CD4-positive, alpha-beta memory T cell (primary cell): ENCODE results near the gene GSTK1. TPM values are rescaled to one million over a fixed set of nuclear protein-coding genes. Genes with fewer than 3 reads are reported as not detected.

Experiments
- CTCF ChIA-PET: fragments of 350-600 bp; sonication (Branson Sonifier 250); formaldehyde crosslinking; loops from one replicate; lab custom pipeline; 2021; ENCODE audit warnings: inconsistent platforms; ENCODE audit not compliant: partially characterized antibody; lab: Charles Lee
- POLR2A ChIA-PET: fragments of 350-600 bp; sonication (Branson Sonifier 250); formaldehyde crosslinking; loops from one replicate; lab custom pipeline; 2021; ENCODE audit not compliant: partially characterized antibody; lab: Charles Lee
- DNase-seq, 5 donors: peaks; one replicate each; pipeline versions ENCODE4 v3.0.0 to v3.0.0-alpha.2; 2020 to 2022; ENCODE audit warnings: mixed read lengths in 1 of 5
- H3K27ac ChIP-seq: one replicate; pipeline ENCODE4 v1.7.0; 2013; ENCODE audit warnings: low read depth, low read length
- H3K27me3 ChIP-seq: 2 replicates; pipeline ENCODE4 v1.7.0; 2013; ENCODE audit warnings: mild to moderate bottlenecking, low read length, moderate library complexity; ENCODE audit not compliant: insufficient read depth
- H3K36me3 ChIP-seq: 2 replicates; pipeline ENCODE4 v1.7.0; 2013; ENCODE audit warnings: mild to moderate bottlenecking, low read length, moderate library complexity; ENCODE audit not compliant: insufficient read depth
- H3K4me1 ChIP-seq: 2 replicates; pipeline ENCODE4 v1.7.0; 2013; ENCODE audit warnings: mild to moderate bottlenecking, low read length, moderate library complexity; ENCODE audit not compliant: insufficient read depth
- H3K4me3 ChIP-seq, 2 donors: one replicate each; pipeline ENCODE4 v1.7.0; 2013; ENCODE audit warnings: low read length in 2 of 2, mild to moderate bottlenecking in 1 of 2
- H3K9me3 ChIP-seq, 2 donors: one replicate each; pipeline ENCODE4 v1.7.0; 2013; ENCODE audit warnings: low read length in 2 of 2, control low read depth in 1 of 2; ENCODE audit not compliant: control insufficient read depth in 1 of 2
- H3K27ac Mint-ChIP-seq, 7 donors: one replicate each; pipeline ENCODE4 v1.8.0; 2020 to 2021; ENCODE audit warnings: mixed read lengths in 7 of 7, mild to moderate bottlenecking in 6 of 7, inconsistent platforms in 3 of 7, moderate library complexity in 3 of 7
- H3K27me3 Mint-ChIP-seq, 2 donors: one replicate each; pipeline ENCODE4 v1.8.0; 2020 to 2021; ENCODE audit warnings: mixed read lengths in 2 of 2
- H3K36me3 Mint-ChIP-seq, 2 donors: one replicate each; pipeline ENCODE4 v1.8.0; 2020 to 2021; ENCODE audit warnings: mixed read lengths in 2 of 2, inconsistent platforms in 1 of 2, mild to moderate bottlenecking in 1 of 2
- H3K4me1 Mint-ChIP-seq, 4 donors: one replicate each; pipeline ENCODE4 v1.8.0; 2020 to 2021; ENCODE audit warnings: mixed read lengths in 4 of 4, mild to moderate bottlenecking in 1 of 4
- H3K4me3 Mint-ChIP-seq, 8 donors: one replicate each; pipeline ENCODE4 v1.8.0; 2020 to 2021; ENCODE audit warnings: mixed read lengths in 8 of 8, mild to moderate bottlenecking in 7 of 8, moderate library complexity in 6 of 8, inconsistent platforms in 3 of 8
- H3K9me3 Mint-ChIP-seq, 8 donors: one replicate each; pipeline ENCODE4 v1.8.0; 2020 to 2021; ENCODE audit warnings: mixed read lengths in 8 of 8, mild to moderate bottlenecking in 5 of 8, inconsistent platforms in 3 of 8, moderate library complexity in 1 of 8
- intact Hi-C: fragments of 100-400 bp; cut with micrococcal nuclease; formaldehyde crosslinking; loops from one replicate; pipeline ENCODE4 v1.15.1; 2023
- polyA plus RNA-seq, 2 donors: library from polyadenylated mRNA; unstranded; fragments of 300-500 nt; fragmentation: Illumina TruSeq; gene quantifications; one replicate each; pipeline ENCODE4 v1.2.3, GENCODE V29; 2021
- total RNA-seq, 2 experiments: library from RNA; stranded (reverse); gene quantifications; one replicate each; pipeline ENCODE4 v1.2.3, GENCODE V29; 2021

GSTK1 gene
- total and polyA plus RNA-seq, 4 experiments from 2014 or later: 469 to 748 (median 587) TPM

- Histone ChIP-seq H3K27me3 (no peaks in the 10 kb centered on the region), H3K27ac (no peak overlapping the region), H3K4me3 (no peak overlapping the region), H3K36me3 (peaks cover 70% of the 10 kb centered on the region), H3K9me3 (no peaks in the 10 kb centered on the region), H3K4me1 (peaks cover 9% of the 10 kb centered on the region)
- H3K9me3 Mint-ChIP-seq: no peaks in the 10 kb centered on the region
- intact Hi-C loops: loop anchor here (1.0 to 2.0 kb wide), 3 partner anchors 16 to 111 kb away; partner anchors contain the start of gene CASP2
- CTCF ChIA-PET: interaction anchor here (0.9 to 4.7 kb wide), 18 partner anchors 9 to 111 kb away, joined by 3 to 77 read pairs (median 6); no protein-coding TSS in a partner anchor
- H3K4me1 Mint-ChIP-seq: peaks cover 22 to 44% (median 36%) of the 10 kb centered on the region in 4 donors
- H3K4me3 Mint-ChIP-seq: no peak overlapping the region
- POLR2A ChIA-PET: interaction anchor here (0.7 to 3.2 kb wide), 3 partner anchors 63 to 393 kb away, joined by 3 to 13 read pairs (median 6); no protein-coding TSS in a partner anchor
- peak overlapping the region in 4 of 7 donors; percentile 28 to 84 (median 62) for H3K27ac Mint-ChIP-seq
- H3K27me3 Mint-ChIP-seq: no peaks in the 10 kb centered on the region
- H3K36me3 Mint-ChIP-seq: peaks cover 70 to 83% of the 10 kb centered on the region in 2 donors
- no peak for DNase-seq
Measured at GRCh38 chr7:143304938-143305337, 41.7 kb downstream of the GSTK1 start.

- peak overlapping the region; percentile 28 to 86 (median 59) for H3K27ac Mint-ChIP-seq
- no peaks in the 10 kb centered on the region for H3K9me3 Mint-ChIP-seq
- Histone ChIP-seq H3K4me3 (no peak overlapping the region), H3K27ac (no peak overlapping the region), H3K27me3 (no peaks in the 10 kb centered on the region), H3K9me3 (no peaks in the 10 kb centered on the region), H3K4me1 (peaks cover 13% of the 10 kb centered on the region), H3K36me3 (peaks cover 64% of the 10 kb centered on the region)
- CTCF ChIA-PET: interaction anchor here (0.6 to 4.7 kb wide), 22 partner anchors 9 to 111 kb away, joined by 3 to 77 read pairs (median 6); partner anchors contain the start of genes CASP2 and EPHA1
- H3K27me3 Mint-ChIP-seq: no peaks in the 10 kb centered on the region
- H3K4me3 Mint-ChIP-seq: no peak overlapping the region
- POLR2A ChIA-PET: interaction anchor here (0.7 to 3.2 kb wide), 3 partner anchors 63 to 394 kb away, joined by 3 to 13 read pairs (median 6); no protein-coding TSS in a partner anchor
- intact Hi-C loops: loop anchor here (1.0 to 2.0 kb wide), 3 partner anchors 17 to 111 kb away; partner anchors contain the start of gene CASP2
- H3K4me1 Mint-ChIP-seq: peaks cover 21 to 44% (median 37%) of the 10 kb centered on the region in 4 donors
- peak; percentile 49 to 65 (median 62) for DNase-seq
- peaks cover 64 to 77% of the 10 kb centered on the region in 2 donors for H3K36me3 Mint-ChIP-seq
Measured at GRCh38 chr7:143305423-143306070, 42.3 kb downstream of the GSTK1 start.

- ChIA-PET POLR2A (interaction anchor here (0.8 to 2.6 kb wide), 6 partner anchors 9 to 72 kb away, joined by 3 to 9 read pairs (median 6); partner anchors contain the start of gene CASP2), CTCF (interaction anchor here (0.7 to 6.1 kb wide), 16 partner anchors 9 to 300 kb away, joined by 3 to 60 read pairs (median 4); no protein-coding TSS in a partner anchor)
- Histone ChIP-seq H3K4me1 (peaks cover 21% of the 10 kb centered on the region), H3K27me3 (no peaks in the 10 kb centered on the region), H3K4me3 (no peak overlapping the region), H3K9me3 (no peaks in the 10 kb centered on the region), H3K36me3 (peaks cover 38% of the 10 kb centered on the region), H3K27ac (no peak overlapping the region)
- H3K36me3 Mint-ChIP-seq: peaks cover 47 to 49% of the 10 kb centered on the region in 2 donors
- intact Hi-C loops: no loop called here
- no peaks in the 10 kb centered on the region for H3K9me3 Mint-ChIP-seq
- H3K4me1 Mint-ChIP-seq: peaks cover 26 to 59% (median 45%) of the 10 kb centered on the region in 4 donors
- H3K4me3 Mint-ChIP-seq: no peak overlapping the region
- H3K27ac Mint-ChIP-seq: peak overlapping the region in 5 of 7 donors; percentile 7 to 89 (median 55)
- no peak for DNase-seq
- no peaks in the 10 kb centered on the region for H3K27me3 Mint-ChIP-seq
Measured at GRCh38 chr7:143308632-143309031, 45.4 kb downstream of the GSTK1 start.

- no peaks in the 10 kb centered on the region for H3K9me3 ChIP-seq
- ChIA-PET CTCF (no interaction called here), POLR2A (no interaction called here)
- peaks cover 10 to 32% (median 18%) of the 10 kb centered on the region in 4 donors for H3K4me1 Mint-ChIP-seq
- H3K36me3 ChIP-seq: no peaks in the 10 kb centered on the region
- H3K4me3 Mint-ChIP-seq: no peak overlapping the region
- H3K9me3 Mint-ChIP-seq: no peaks in the 10 kb centered on the region
- no peak for DNase-seq
- H3K27me3 Mint-ChIP-seq: no peaks in the 10 kb centered on the region
- H3K4me1 ChIP-seq: peaks cover 12% of the 10 kb centered on the region
- H3K27ac ChIP-seq: no peak overlapping the region
- H3K27ac Mint-ChIP-seq: peak overlapping the region in 1 of 7 donors; percentile 70
- intact Hi-C loops: no loop called here
- H3K36me3 Mint-ChIP-seq: peaks cover 0 to 4% of the 10 kb centered on the region in 2 donors
- H3K27me3 ChIP-seq: no peaks in the 10 kb centered on the region
- no peak overlapping the region for H3K4me3 ChIP-seq
Measured at GRCh38 chr7:143314127-143314526, 50.9 kb downstream of the GSTK1 start.

- no peaks in the 10 kb centered on the region for H3K9me3 Mint-ChIP-seq
- CTCF ChIA-PET: interaction anchor here (1.2 to 2.3 kb wide), 2 partner anchors 16 to 75 kb away, joined by 3 to 10 read pairs; no protein-coding TSS in a partner anchor
- Histone ChIP-seq H3K4me3 (no peak within 1 kb of the TSS), H3K27me3 (no peaks in the 10 kb centered on the region), H3K27ac (no peak within 1 kb of the TSS), H3K36me3 (no peaks in the 10 kb centered on the region), H3K9me3 (no peaks in the 10 kb centered on the region), H3K4me1 (peaks cover 5% of the 10 kb centered on the region)
- DNase-seq: no peak
- intact Hi-C loops: no loop called here
- POLR2A ChIA-PET: no interaction called here
- H3K4me3 Mint-ChIP-seq: no peak within 1 kb of the TSS
- no peaks in the 10 kb centered on the region for H3K36me3 Mint-ChIP-seq
- H3K27me3 Mint-ChIP-seq: peaks cover 0 to 2% of the 10 kb centered on the region in 2 donors
- peak within 1 kb of the TSS in 1 of 7 donors; percentile 17 for H3K27ac Mint-ChIP-seq
- peaks cover 5 to 16% (median 10%) of the 10 kb centered on the region in 4 donors for H3K4me1 Mint-ChIP-seq
Measured at GRCh38 chr7:143315776-143316175, 52.5 kb downstream of the GSTK1 start, which contains the start of gene CLCN1. TSS of gene CLCN1 (plus strand) at chr7:143316111. CDS start at chr7:143316213, 102 bp downstream.

- peaks cover 2 to 9% (median 5%) of the 10 kb centered on the region in 4 donors for H3K4me1 Mint-ChIP-seq
- CTCF ChIA-PET: interaction anchor here (1.1 to 2.3 kb wide), 3 partner anchors 17 to 76 kb away, joined by 3 to 10 read pairs (median 3); no protein-coding TSS in a partner anchor
- no peaks in the 10 kb centered on the region for H3K4me1 ChIP-seq
- no peaks in the 10 kb centered on the region for H3K36me3 ChIP-seq
- H3K36me3 Mint-ChIP-seq: no peaks in the 10 kb centered on the region
- peaks cover 0 to 2% of the 10 kb centered on the region in 2 donors for H3K27me3 Mint-ChIP-seq
- intact Hi-C loops: no loop called here
- no peak overlapping the region for H3K4me3 ChIP-seq
- H3K9me3 Mint-ChIP-seq: no peaks in the 10 kb centered on the region
- POLR2A ChIA-PET: no interaction called here
- peak overlapping the region in 1 of 7 donors; percentile 17 for H3K27ac Mint-ChIP-seq
- no peak for DNase-seq
- H3K27me3 ChIP-seq: no peaks in the 10 kb centered on the region
- no peak overlapping the region for H3K27ac ChIP-seq
- H3K4me3 Mint-ChIP-seq: no peak overlapping the region
- no peaks in the 10 kb centered on the region for H3K9me3 ChIP-seq
Measured at GRCh38 chr7:143316492-143316891, 53.3 kb downstream of the GSTK1 start.

- no peaks in the 10 kb centered on the region for H3K4me1 Mint-ChIP-seq
- no peaks in the 10 kb centered on the region for H3K36me3 ChIP-seq
- H3K27me3 ChIP-seq: no peaks in the 10 kb centered on the region
- no peaks in the 10 kb centered on the region for H3K36me3 Mint-ChIP-seq
- H3K9me3 Mint-ChIP-seq: no peaks in the 10 kb centered on the region
- no peaks in the 10 kb centered on the region for H3K4me1 ChIP-seq
- POLR2A ChIA-PET: no interaction called here
- CTCF ChIA-PET: interaction anchor here (1.0 to 1.6 kb wide), 2 partner anchors 13 to 78 kb away, joined by 5 to 8 read pairs; no protein-coding TSS in a partner anchor
- no peaks in the 10 kb centered on the region for H3K9me3 ChIP-seq
- intact Hi-C loops: no loop called here
- H3K27ac Mint-ChIP-seq: no peak overlapping the region
- DNase-seq: no peak
- no peak overlapping the region for H3K27ac ChIP-seq
- peaks cover 0 to 2% of the 10 kb centered on the region in 2 donors for H3K27me3 Mint-ChIP-seq
- H3K4me3 Mint-ChIP-seq: no peak overlapping the region
- no peak overlapping the region for H3K4me3 ChIP-seq
Measured at GRCh38 chr7:143318661-143319060, 55.4 kb downstream of the GSTK1 start.
